Natural killer cell treated with Interleukin-12 subunit alpha and Interleukin-12 subunit beta and Interleukin-15 and Interleukin-18, amount 100 ng/mL, for 72 hours (primary cell): Measurements from ENCODE around the gene MYH9. TPM values are rescaled to one million over a fixed set of nuclear protein-coding genes. Genes with fewer than 3 reads are reported as not detected.
"Not testable (repeated sequence)": the region's sequence is repeated elsewhere in the genome, so short reads cannot be mapped to it uniquely, and the experiment has no call there.

Experiments
- ATAC-seq, 2 donors: fragments of 150-1000 bp; cut with Tn5 transposase in 1 of 2; sonication (Bioruptor Pico), chemical (Tn5 transposase) in 1 of 2; 2 replicates each; pipeline ENCODE4 v1.10.0; 2021
- DNase-seq: peaks from one replicate; pipeline ENCODE4 v3.0.0; 2022; ENCODE audit warnings: low spot score
- H3K27ac Mint-ChIP-seq, 2 donors: 1 replicate in 1 of 2; 2 replicates in 1 of 2; pipeline ENCODE4 v1.8.0; 2022; ENCODE audit warnings: mixed read lengths in 2 of 2, mild to moderate bottlenecking in 1 of 2, moderate library complexity in 1 of 2
- H3K27me3 Mint-ChIP-seq, 2 donors: 1 replicate in 1 of 2; 2 replicates in 1 of 2; pipeline ENCODE4 v1.8.0; 2022; ENCODE audit warnings: mixed read lengths in 2 of 2
- H3K36me3 Mint-ChIP-seq: one replicate; pipeline ENCODE4 v1.8.0; 2022; ENCODE audit warnings: mixed read lengths
- H3K4me1 Mint-ChIP-seq, 2 donors: 1 replicate in 1 of 2; 2 replicates in 1 of 2; pipeline ENCODE4 v1.8.0; 2022; ENCODE audit warnings: low read depth in 2 of 2, mixed read lengths in 2 of 2, mild to moderate bottlenecking in 1 of 2
- H3K4me3 Mint-ChIP-seq: one replicate; pipeline ENCODE4 v1.8.0; 2022; ENCODE audit warnings: mixed read lengths
- H3K9me3 Mint-ChIP-seq: 2 replicates; pipeline ENCODE4 v1.8.0; 2022; ENCODE audit warnings: mixed read lengths
- total RNA-seq, 2 donors: library from RNA; stranded (reverse); gene quantifications; one replicate each; pipeline ENCODE4 v1.2.3, GENCODE V29; 2022

The MYH9 gene
- 100 to 1,000 TPM; 623 to 642 TPM for total RNA-seq

DNA sequence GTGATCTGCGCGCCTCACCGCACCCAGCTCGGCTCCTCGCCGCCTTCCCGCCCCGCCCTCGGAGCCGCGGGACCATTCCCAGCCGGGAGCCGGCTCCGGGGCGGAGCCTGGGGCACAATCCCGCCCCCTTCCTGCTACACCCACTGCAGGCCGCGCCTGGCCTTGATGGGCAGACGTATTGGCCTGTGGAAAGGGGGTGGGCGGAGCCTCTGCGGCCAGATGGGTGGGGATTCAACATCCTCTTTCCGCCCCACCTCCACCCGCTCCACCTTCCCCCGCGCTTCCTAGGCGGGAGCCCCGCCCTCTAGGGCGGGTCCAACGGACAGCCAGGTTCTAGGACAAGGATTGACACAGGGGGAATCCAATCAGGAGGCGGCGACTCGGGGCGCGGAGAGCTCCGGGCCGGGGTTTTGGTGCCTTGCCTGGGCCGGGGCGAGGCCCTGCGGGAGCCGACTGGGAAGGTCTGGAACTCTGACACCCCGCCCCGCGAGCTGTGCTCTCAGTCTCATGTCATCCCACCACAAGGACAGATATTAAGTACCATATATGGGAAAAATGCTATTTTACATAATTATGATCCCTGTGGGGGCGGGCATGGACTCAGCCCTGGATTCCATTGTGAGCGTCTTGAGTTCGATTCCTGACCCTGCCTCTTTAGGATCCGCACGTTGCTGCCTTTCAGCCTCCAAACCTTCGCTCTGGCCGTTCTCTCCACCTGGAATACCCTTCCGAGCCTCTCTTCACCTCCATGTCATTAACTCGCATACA lies at the start of gene MYH9:
MYH9 (minus strand) TSS at position 9 of the 768 bp plus-strand sequence. CDS start 38,731 bp downstream, outside the sequence.
- H3K4me3 Mint-ChIP-seq, result peak within 1 kb of the TSS; percentile 89
- H3K36me3 Mint-ChIP-seq, result peaks cover 15% of the 10 kb centered on the region
- H3K27ac Mint-ChIP-seq, result peak within 1 kb of the TSS; percentile 93 to 94
- peak; percentile 93 to 95 for ATAC-seq
- H3K9me3 Mint-ChIP-seq, result no peaks in the 10 kb centered on the region
- peak; percentile 100 for DNase-seq
- H3K27me3 Mint-ChIP-seq, result no peaks in the 10 kb centered on the region
- peaks cover 30 to 33% of the 10 kb centered on the region in 2 donors for H3K4me1 Mint-ChIP-seq

DNA sequence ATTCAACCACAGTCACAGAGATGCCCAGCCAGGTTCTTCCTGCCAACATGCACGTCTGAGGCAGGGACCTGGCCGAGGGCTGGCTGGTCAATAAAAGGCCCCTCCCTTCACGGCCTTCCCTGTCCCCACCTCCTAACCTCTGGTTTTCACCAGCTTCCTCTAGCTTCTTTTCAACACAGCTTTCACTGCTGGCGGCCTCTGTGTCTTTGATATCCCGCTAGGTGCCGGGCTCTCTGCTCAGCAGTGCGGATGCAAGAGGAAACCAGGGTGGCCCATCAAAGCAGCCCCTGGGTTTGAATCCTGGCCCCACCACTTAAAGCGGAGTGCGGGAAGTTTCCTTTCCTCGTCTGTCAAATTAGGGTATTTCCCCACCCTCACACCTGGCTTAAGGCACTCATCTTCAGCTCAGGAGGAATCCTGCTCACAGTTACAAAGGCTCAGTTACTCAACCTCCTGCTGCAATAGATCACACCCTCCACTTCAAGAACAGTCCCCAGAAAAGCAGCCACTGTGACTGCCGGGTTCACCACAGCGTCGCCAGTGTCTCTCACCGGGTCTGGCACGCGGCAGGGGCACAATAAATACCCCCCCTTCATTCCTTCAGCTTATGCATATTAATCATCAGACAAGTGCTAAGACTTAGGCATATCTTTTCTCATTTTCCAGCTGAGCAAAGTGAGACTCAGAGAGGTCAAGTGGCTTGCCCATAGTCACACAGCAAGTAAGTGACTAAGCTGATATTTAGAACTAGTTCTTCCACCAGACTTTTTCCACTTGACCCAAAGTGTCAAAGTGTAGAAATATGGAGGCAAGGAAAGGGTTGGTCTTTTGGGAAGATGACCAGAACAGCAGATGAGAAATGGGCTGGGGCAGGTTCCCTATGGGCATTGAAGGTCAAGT lies 48.0 kb upstream of the MYH9 start:
- peak overlapping the region; percentile 20 to 53 for H3K27ac Mint-ChIP-seq
- H3K4me3 Mint-ChIP-seq, result peak overlapping the region; percentile 53
- peaks cover 14 to 18% of the 10 kb centered on the region in 2 donors for H3K4me1 Mint-ChIP-seq
- peak; percentile 76 for DNase-seq
- H3K27me3 Mint-ChIP-seq, result no peaks in the 10 kb centered on the region
- no peaks in the 10 kb centered on the region for H3K9me3 Mint-ChIP-seq
- H3K36me3 Mint-ChIP-seq, result no peaks in the 10 kb centered on the region
- peak; percentile 92 to 93 for ATAC-seq

DNA sequence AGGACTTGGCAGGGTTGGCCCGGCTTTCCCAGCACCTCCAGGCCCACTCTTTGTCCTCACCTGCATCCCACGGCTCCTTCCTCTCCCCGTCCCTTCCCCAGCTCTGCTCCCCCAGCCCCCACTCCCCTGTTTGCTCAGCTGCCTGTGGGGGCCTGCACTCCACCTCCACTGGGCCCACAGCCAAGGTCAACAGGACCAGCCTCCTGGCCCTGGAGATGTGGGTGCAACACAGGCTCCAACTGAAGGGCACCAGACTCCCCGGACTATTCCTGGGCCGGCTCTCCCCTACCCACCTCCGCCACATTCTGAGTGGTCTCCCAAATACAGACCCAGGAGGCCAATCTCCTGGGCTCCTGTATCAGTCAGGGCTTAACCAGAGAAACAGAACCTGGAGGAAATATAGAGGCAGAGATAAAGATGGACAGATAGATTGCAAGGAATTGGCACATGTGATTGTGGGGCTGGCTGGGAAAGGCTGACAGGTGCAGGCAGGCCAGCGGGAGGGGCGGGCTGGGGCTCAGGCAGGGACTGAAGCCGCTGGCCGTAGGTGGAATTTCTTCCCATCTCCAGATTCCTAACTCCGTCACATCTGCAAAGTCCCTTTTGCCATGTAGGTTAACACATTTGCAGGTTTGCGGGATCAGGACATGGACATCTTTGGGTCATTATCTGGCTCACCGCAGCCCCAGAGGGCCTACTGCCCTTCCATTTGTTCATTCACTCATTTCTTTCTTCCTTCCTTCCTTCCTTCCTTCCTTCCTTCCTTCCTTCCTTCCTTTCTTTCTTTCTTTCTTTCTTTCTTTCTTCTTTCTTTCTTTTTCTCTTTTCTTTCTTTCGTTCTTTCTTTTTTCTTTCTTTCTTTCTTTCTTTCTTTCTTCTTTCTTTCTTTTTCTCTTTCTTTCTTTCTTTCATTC lies 45.8 kb upstream of the MYH9 start:
- H3K4me3 Mint-ChIP-seq, result no peak overlapping the region
- no peaks in the 10 kb centered on the region for H3K36me3 Mint-ChIP-seq
- DNase-seq (no peak), ATAC-seq (no peak)
- H3K27ac Mint-ChIP-seq, result peak overlapping the region; percentile 51 to 54
- H3K9me3 Mint-ChIP-seq, result no peaks in the 10 kb centered on the region
- peaks cover 14% of the 10 kb centered on the region in 2 donors for H3K4me1 Mint-ChIP-seq
- no peaks in the 10 kb centered on the region for H3K27me3 Mint-ChIP-seq

DNA sequence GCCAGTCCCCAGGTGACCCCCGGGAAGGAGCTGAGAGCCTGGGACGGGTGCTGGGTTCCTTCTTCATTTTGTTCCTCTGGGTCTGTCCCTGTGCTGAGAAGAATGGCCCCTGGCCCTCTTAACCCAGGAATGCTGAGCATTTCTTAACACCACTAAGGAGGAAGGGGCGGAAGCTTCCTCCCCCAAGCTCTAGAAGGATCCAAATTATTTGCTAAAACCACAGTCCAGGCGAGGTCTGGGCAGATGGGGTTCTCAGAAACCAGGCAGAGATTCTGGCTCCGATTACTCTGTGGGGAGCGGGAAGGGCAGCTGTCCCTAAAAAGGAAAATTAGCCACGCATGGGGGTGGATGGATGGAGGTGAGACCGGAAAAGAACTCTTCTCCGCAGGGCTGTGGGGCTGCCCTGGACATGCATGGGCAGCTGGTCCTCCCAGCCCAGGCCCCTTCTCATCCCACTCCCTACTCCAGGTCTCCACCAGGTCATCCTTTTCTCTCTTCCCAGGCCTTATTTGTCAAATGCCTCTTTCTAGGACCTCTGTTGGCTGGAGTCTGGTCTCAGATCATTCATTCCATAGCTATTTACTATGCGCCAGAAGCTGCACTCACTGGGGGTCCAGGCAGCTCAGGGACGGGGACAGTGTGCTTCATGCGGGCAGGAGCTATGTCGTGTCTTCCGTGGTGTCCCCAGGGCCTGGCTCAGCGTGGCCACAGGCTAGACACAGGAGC lies 45.0 kb upstream of the MYH9 start:
- no peak overlapping the region for H3K27ac Mint-ChIP-seq
- DNase-seq (no peak), ATAC-seq (no peak)
- H3K36me3 Mint-ChIP-seq, result no peaks in the 10 kb centered on the region
- H3K4me3 Mint-ChIP-seq, result no peak overlapping the region
- H3K9me3 Mint-ChIP-seq, result no peaks in the 10 kb centered on the region
- H3K27me3 Mint-ChIP-seq, result no peaks in the 10 kb centered on the region
- H3K4me1 Mint-ChIP-seq, result peaks cover 14% of the 10 kb centered on the region in 2 donors

DNA sequence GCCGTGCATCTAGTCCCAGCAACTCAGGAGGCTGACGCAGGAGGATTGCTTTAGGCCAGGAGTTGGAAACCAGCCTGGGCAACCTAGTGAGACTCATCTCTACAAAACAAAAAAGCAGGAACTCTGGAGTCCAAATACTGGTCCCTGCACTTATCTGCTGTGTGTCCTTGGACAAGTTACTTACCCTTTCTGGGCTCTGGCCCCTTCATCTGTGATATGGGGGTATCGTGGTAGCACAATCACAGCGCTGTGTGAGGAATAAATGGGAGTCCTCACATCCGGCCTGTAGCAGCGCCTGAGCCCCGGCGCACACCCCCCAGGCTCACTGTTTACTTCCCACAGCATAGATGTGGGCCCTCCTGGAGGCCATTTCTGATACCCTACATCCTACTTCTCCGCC lies 44.2 kb upstream of the MYH9 start:
- no peaks in the 10 kb centered on the region for H3K27me3 Mint-ChIP-seq
- H3K4me1 Mint-ChIP-seq, result peaks cover 14% of the 10 kb centered on the region in 2 donors
- ATAC-seq (no peak), DNase-seq (no peak)
- no peaks in the 10 kb centered on the region for H3K36me3 Mint-ChIP-seq
- no peak overlapping the region for H3K4me3 Mint-ChIP-seq
- no peak overlapping the region for H3K27ac Mint-ChIP-seq
- no peaks in the 10 kb centered on the region for H3K9me3 Mint-ChIP-seq

DNA sequence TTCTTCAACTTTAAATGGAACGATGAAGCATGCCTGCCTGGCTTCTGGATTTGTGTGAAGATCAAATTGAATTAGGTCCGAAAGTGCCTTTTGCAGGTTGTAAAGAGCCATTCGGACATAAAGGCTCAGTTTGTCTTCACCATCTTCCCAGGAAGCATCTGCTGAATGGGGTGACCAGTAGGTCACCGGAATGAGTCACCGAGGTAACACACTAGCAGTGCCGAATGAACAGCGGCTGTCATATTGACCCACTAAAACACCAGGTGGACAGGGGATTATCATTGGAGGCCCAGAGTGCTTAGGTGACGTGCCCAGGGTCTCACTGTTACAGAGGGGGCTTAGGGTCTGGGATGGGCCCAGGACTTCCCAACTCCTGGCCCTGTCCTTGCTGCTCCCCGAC lies 43.1 kb upstream of the MYH9 start:
- DNase-seq (no peak), ATAC-seq (no peak)
- H3K9me3 Mint-ChIP-seq, result no peaks in the 10 kb centered on the region
- H3K27ac Mint-ChIP-seq, result no peak overlapping the region
- H3K36me3 Mint-ChIP-seq, result no peaks in the 10 kb centered on the region
- H3K27me3 Mint-ChIP-seq, result no peaks in the 10 kb centered on the region
- H3K4me3 Mint-ChIP-seq, result no peak overlapping the region
- peaks cover 8 to 12% of the 10 kb centered on the region in 2 donors for H3K4me1 Mint-ChIP-seq

DNA sequence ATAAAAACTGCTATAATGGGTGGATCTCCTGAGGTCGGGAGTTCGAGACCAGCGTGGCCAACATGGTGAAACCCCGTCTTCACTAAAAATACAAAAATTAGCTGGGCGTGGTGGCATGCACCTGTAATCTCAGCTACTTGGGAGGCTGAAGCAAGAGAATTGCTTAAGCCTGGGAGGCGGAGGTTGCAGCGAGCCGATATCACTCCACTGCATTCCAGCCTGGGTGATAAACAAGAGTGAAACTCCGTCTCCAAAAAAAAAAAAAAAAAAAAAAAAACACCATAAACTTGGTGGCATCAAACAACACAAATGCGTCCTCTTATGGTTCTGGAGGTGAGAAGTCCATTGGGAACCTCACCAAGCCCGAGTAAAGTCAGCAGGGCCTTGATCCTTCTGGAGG lies 40.2 kb upstream of the MYH9 start:
- H3K9me3 Mint-ChIP-seq, H3K27me3 Mint-ChIP-seq, H3K36me3 Mint-ChIP-seq, ATAC-seq, H3K4me3 Mint-ChIP-seq, DNase-seq: not testable (repeated sequence)
- H3K27ac Mint-ChIP-seq, result peak overlapping the region in 1 of 2 donors; percentile 28
- peaks cover 11 to 16% of the 10 kb centered on the region in 2 donors for H3K4me1 Mint-ChIP-seq

DNA sequence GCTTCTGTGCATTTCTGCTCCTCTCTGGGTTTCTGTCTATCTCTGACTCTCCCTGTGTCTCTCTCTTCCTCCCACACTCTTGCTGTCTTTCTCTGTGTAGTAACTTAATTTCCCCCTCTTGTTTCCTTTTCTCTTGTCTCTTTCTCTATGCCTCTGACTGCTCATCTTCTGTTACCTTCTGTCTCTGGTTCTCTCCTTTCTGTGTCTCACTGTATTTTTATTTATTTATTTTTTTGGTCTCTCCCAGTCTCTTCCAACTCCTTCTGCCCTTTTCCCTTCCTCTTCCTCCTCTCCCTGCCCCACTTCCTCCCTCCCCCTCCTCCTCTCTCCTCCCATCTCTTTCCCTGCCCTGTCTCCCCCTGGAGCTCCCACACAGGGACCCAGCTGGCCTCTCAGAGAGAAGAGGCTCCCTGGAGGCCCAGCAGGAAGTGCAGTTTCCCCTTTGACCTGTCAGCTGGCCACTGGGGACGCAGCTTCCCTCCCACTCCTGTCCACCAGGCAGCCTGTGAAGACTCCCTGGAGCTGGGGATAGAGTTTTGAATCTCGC lies 38.3 kb upstream of the MYH9 start:
- H3K36me3 Mint-ChIP-seq, result no peaks in the 10 kb centered on the region
- no peaks in the 10 kb centered on the region for H3K27me3 Mint-ChIP-seq
- peak overlapping the region in 1 of 2 donors; percentile 47 for H3K27ac Mint-ChIP-seq
- no peak for DNase-seq
- ATAC-seq, result no peak
- H3K4me3 Mint-ChIP-seq, result peak overlapping the region; percentile 6
- H3K9me3 Mint-ChIP-seq, result no peaks in the 10 kb centered on the region
- H3K4me1 Mint-ChIP-seq, result peaks cover 11 to 16% of the 10 kb centered on the region in 2 donors

DNA sequence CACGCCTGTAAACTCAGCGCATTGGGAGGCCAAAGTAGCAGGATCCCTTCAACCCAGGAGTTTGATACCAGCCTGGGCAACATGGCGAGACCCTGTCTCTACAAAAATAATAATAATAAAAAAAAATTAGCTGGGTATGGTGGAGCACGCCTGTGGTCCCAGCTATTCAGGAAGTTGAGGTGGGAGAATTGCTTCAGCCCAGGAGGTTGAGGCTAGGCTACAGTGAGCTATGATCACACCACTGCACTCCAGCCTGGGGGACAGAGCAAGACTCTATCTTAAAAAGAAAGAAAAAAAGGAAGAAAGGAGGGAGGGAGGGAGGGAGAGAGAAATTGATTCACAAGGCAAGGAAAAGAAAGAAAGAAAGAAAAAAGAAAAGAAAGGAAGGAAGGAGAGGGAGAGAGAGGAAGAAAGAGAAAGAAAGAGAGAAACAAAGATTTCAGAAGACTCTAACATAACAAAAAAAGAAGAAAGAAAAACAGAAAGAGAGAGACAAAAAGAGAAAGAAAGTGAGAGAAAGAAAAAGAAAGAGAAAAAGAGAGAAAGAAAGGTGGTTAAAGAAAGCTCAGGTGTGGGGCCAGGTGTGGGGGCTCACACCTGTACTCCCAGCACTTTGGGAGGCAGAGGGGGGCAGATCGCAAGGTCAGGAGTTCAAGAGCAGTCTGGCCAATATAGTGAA lies 37.3 kb upstream of the MYH9 start:
- no peaks in the 10 kb centered on the region for H3K27me3 Mint-ChIP-seq
- no peak for DNase-seq
- peak overlapping the region; percentile 22 for H3K4me3 Mint-ChIP-seq
- H3K4me1 Mint-ChIP-seq, result peaks cover 11 to 16% of the 10 kb centered on the region in 2 donors
- peak overlapping the region in 1 of 2 donors; percentile 21 for H3K27ac Mint-ChIP-seq
- no peaks in the 10 kb centered on the region for H3K9me3 Mint-ChIP-seq
- no peaks in the 10 kb centered on the region for H3K36me3 Mint-ChIP-seq
- no peak for ATAC-seq

DNA sequence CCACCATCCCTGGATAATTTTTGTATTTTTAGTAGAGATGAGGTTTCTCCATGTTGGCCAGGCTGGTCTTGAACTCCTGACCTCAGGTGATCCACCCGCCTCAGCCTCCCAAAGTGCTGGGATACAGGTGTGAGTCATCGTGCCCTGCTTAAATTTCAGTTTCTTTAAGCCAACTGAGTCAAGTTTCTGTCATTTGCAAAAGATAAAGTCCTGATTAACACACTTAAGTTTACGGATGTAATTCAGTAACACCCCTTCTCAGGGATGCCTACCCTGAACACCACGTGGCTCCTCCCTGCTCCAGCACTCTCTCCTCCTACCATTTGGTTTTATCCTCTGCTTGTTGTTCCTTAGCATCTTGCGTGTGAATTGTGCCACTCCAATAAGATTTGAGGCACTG lies 36.7 kb upstream of the MYH9 start:
- not testable (repeated sequence) for H3K27ac Mint-ChIP-seq, ATAC-seq
- peak overlapping the region; percentile 22 for H3K4me3 Mint-ChIP-seq

DNA sequence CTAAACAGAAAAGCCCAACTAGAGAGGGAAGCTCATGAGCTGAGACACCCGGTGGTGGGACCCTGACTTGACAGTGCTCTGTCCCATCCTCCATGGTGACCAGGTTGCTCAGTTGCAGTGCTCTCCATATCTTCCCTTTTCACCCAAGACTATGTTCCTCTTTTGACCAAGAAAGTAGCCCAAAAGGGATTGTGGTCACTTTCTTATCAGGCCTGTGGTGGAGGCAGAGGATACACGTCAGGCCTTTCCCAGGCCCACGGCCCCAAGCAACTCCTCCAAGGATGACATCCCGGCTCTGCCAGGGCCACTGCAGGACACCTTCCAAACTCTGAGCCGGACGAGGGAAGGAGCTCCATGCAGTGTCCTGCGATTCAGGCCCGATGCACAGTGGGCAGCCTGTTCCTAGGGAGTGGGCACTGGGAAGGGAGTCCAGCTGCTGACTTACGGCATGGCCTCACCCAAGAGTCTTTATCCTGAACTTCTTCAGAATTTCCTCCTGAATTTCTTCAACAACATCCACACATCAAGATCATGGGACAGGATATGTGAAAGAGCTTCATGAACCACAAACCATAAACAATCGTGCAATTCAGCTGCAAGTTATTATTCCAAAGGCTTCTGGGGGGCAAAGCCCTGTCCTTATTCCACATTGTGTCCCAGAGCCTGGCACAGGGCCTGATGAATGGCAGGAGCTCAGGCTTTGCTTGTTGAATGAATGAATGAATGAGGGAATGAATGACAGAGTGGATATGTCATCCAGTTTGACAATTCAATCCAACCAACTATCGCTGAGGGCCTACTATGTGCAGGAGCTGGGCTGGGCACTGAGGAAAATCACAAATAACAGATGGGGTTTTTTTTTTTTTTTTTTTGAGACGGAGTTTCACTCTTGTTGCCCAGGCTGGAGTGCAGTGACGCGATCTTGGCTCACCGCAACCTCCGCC lies 36.0 kb upstream of the MYH9 start:
- no peaks in the 10 kb centered on the region for H3K9me3 Mint-ChIP-seq
- peaks cover 18 to 24% of the 10 kb centered on the region in 2 donors for H3K4me1 Mint-ChIP-seq
- H3K4me3 Mint-ChIP-seq, result no peak overlapping the region
- H3K27ac Mint-ChIP-seq, result no peak overlapping the region
- DNase-seq, result no peak
- no peak for ATAC-seq
- no peaks in the 10 kb centered on the region for H3K27me3 Mint-ChIP-seq
- H3K36me3 Mint-ChIP-seq, result no peaks in the 10 kb centered on the region

More for the DNA sequence above, 36.7 kb upstream of the MYH9 start:
- H3K36me3 Mint-ChIP-seq, H3K27me3 Mint-ChIP-seq, DNase-seq, H3K9me3 Mint-ChIP-seq: not testable (repeated sequence)
- H3K4me1 Mint-ChIP-seq, result peaks cover 14 to 19% of the 10 kb centered on the region in 2 donors
